Right ventricle myocardium superior (tissue), 1 donor: ENCODE measurements around the gene TMEM207. TPM values are rescaled to one million over a fixed set of nuclear protein-coding genes. Genes with fewer than 3 reads are reported as not detected.
A peak's percentile ranks its signal among the peaks of the same experiment; 100 is the strongest.

Experiments
- ATAC-seq: fragments of 200-7000 bp; cut with Tn5 transposase; one replicate; pipeline ENCODE4 v1.9.1; 2020; ENCODE audit warnings: mild to moderate bottlenecking; ENCODE audit not compliant: poor library complexity
- DNase-seq: peaks from one replicate; pipeline ENCODE4 v3.0.0-alpha.2; 2020
- intact Hi-C: fragments of 100-400 bp; cut with DNase I; formaldehyde crosslinking; loops from one replicate; pipeline ENCODE4 v1.11.2; 2022
- total RNA-seq: library from RNA; stranded (reverse); fragmentation: NEBNext Ultra II Directional; extraction: Animal tissue kit (Norgen Biotek cat#: 25700); gene quantifications from one replicate; pipeline ENCODE4 v1.2.1, GENCODE V29; 2021
- donor health status: DM: no; HTN: yes; CAD: no; lungs with severe emphysema.

The TMEM207 gene
- total RNA-seq, 1 donor from 2014 or later, result not detected

GRCh38 chr3:190448256-190448655 lies 1.4 kb downstream of the TMEM207 start:
- ATAC-seq (no peak), DNase-seq (no peak)
- intact Hi-C loops, result no loop called here

- ATAC-seq, result no peak
- intact Hi-C loops, result no loop called here
- DNase-seq, result no peak
These were observed 3.0 kb downstream of the TMEM207 start for GRCh38 chr3:190446573-190447279.

GRCh38 chr3:190444576-190445145 lies 5.0 kb downstream of the TMEM207 start:
- intact Hi-C loops, result no loop called here
- DNase-seq, result no peak
- ATAC-seq, result no peak

- intact Hi-C loops, result no loop called here
- no peak for DNase-seq
- no peak for ATAC-seq
These were observed 5.7 kb downstream of the TMEM207 start for GRCh38 chr3:190444006-190444405.

GRCh38 chr3:190443257-190443656 lies 6.4 kb downstream of the TMEM207 start:
- intact Hi-C loops, result no loop called here
- DNase-seq (no peak), ATAC-seq (no peak)

GRCh38 chr3:190442240-190442639 lies 7.5 kb downstream of the TMEM207 start:
- DNase-seq (no peak), ATAC-seq (no peak)
- intact Hi-C loops, result no loop called here

GRCh38 chr3:190436331-190436730 lies 13.4 kb downstream of the TMEM207 start:
- intact Hi-C loops, result no loop called here
- ATAC-seq, result no peak
- no peak for DNase-seq

GRCh38 chr3:190435618-190436017 lies 14.1 kb downstream of the TMEM207 start:
- no peak for ATAC-seq
- intact Hi-C loops, result no loop called here
- no peak for DNase-seq

- DNase-seq, result no peak
- intact Hi-C loops, result no loop called here
- no peak for ATAC-seq
These were observed 16.1 kb downstream of the TMEM207 start for GRCh38 chr3:190433626-190434025.

- DNase-seq (no peak), ATAC-seq (no peak)
- intact Hi-C loops, result no loop called here
These were observed 17.5 kb downstream of the TMEM207 start for GRCh38 chr3:190432216-190432615.

GRCh38 chr3:190430906-190431305 lies 18.8 kb downstream of the TMEM207 start:
- no peak for ATAC-seq
- no peak for DNase-seq
- intact Hi-C loops, result no loop called here

- DNase-seq (no peak), ATAC-seq (no peak)
- intact Hi-C loops, result no loop called here
These were observed 20.0 kb downstream of the TMEM207 start for GRCh38 chr3:190429681-190430080.

GRCh38 chr3:190426806-190427507 lies 22.7 kb downstream of the TMEM207 start:
- ATAC-seq, result no peak
- intact Hi-C loops, result no loop called here

GRCh38 chr3:190425833-190426232 lies 23.9 kb downstream of the TMEM207 start:
- intact Hi-C loops, result no loop called here
- DNase-seq (no peak), ATAC-seq (no peak)

More at GRCh38 chr3:190426806-190427507, 22.7 kb downstream of the TMEM207 start:
- no peak for DNase-seq

GRCh38 chr3:190424478-190425439 lies 24.9 kb downstream of the TMEM207 start:
- peak; percentile 68 for DNase-seq

GRCh38 chr3:190424108-190424477 lies 25.6 kb downstream of the TMEM207 start:
- DNase-seq, result no peak
- intact Hi-C loops, result no loop called here
- ATAC-seq, result no peak

More at GRCh38 chr3:190424478-190425439, 24.9 kb downstream of the TMEM207 start:
- ATAC-seq, result peak; percentile 62
- intact Hi-C loops, result no loop called here

GRCh38 chr3:190414297-190414696 lies 35.4 kb downstream of the TMEM207 start:
- ATAC-seq, result peak; percentile 63
- peak; percentile 52 for DNase-seq
- intact Hi-C loops, result no loop called here

- DNase-seq, result no peak
- intact Hi-C loops, result no loop called here
- ATAC-seq, result no peak
These were observed 45.0 kb downstream of the TMEM207 start for GRCh38 chr3:190404715-190405114.

GRCh38 chr3:190401963-190402362 lies 47.7 kb downstream of the TMEM207 start:
- ATAC-seq (no peak), DNase-seq (no peak)
- intact Hi-C loops, result no loop called here
